SU-DHL-6 (cell line): Measurements from ENCODE around the gene SPG7.
"Not testable (repeated sequence)": the region's sequence is repeated elsewhere in the genome, so short reads cannot be mapped to it uniquely, and the experiment has no call there.

Source experiments
- CTCF ChIP-seq: fragments of 200-600 bp; sonication (generic); IDR thresholded peaks from one replicate; pipeline ENCODE4 v1.5.1; 2017; ENCODE audit warnings: antibody characterized with exemption, mild to moderate bottlenecking, low read length, moderate library complexity; ENCODE audit not compliant: insufficient read depth, poor library complexity, severe bottlenecking
- EZH2phosphoT487 ChIP-seq: fragments of 200-600 bp; sonication (generic), shearing (Covaris generic); conservative IDR thresholded peaks from 2 replicates; pipeline ENCODE4 v1.6.1; 2018; ENCODE audit warnings: mild to moderate bottlenecking, antibody characterized with exemption, low read length, moderate library complexity, mixed read lengths

GRCh38 chr16:89462639-89463038 is 45.6 kb upstream of the SPG7 start:
- TF ChIP-seq CTCF, EZH2phosphoT487: not testable (repeated sequence)
